Endodermal cell (in vitro differentiated cells): Measurements from ENCODE around the gene MAPK10. TPM values are rescaled to one million over a fixed set of nuclear protein-coding genes. Genes with fewer than 3 reads are reported as not detected.

Source experiments
- DNase-seq: peaks from one replicate; pipeline ENCODE4 v3.0.0-alpha.2; 2017
- H3K27ac ChIP-seq: 2 replicates; pipeline ENCODE4 v1.5.1; 2013; ENCODE audit warnings: mild to moderate bottlenecking, low read depth, low read length, moderate library complexity
- H3K27me3 ChIP-seq: 2 replicates; pipeline ENCODE4 v1.6.1; 2013; ENCODE audit warnings: mild to moderate bottlenecking, low read length, moderate library complexity; ENCODE audit not compliant: insufficient read depth, control insufficient read depth, poor library complexity, severe bottlenecking
- H3K36me3 ChIP-seq: 2 replicates; pipeline ENCODE4 v1.7.0; 2013; ENCODE audit warnings: mild to moderate bottlenecking, low read length, moderate library complexity; ENCODE audit not compliant: control insufficient read depth, insufficient read depth
- H3K4me1 ChIP-seq: one replicate; pipeline ENCODE4 v1.7.0; 2013; ENCODE audit warnings: low read length; ENCODE audit not compliant: control insufficient read depth, insufficient read depth
- H3K4me3 ChIP-seq: 2 replicates; pipeline ENCODE4 v1.5.1; 2013; ENCODE audit warnings: mild to moderate bottlenecking, low read length, moderate library complexity
- H3K9ac ChIP-seq: 2 replicates; pipeline ENCODE4 v1.6.1; 2013; ENCODE audit warnings: mild to moderate bottlenecking, low read length, moderate library complexity; ENCODE audit not compliant: poor library complexity, severe bottlenecking; ENCODE audit errors: extremely low read depth
- H3K9me3 ChIP-seq: 2 replicates; pipeline ENCODE4 v1.6.1; 2013; ENCODE audit warnings: mild to moderate bottlenecking, low read length, moderate library complexity; ENCODE audit not compliant: control insufficient read depth
- H3K27ac Mint-ChIP-seq: 2 replicates; pipeline ENCODE4 v1.8.0; 2020; ENCODE audit warnings: mixed read lengths
- H3K27me3 Mint-ChIP-seq: 2 replicates; pipeline ENCODE4 v1.8.0; 2021; ENCODE audit warnings: mild to moderate bottlenecking, mixed read lengths; ENCODE audit not compliant: insufficient read depth
- H3K36me3 Mint-ChIP-seq: 2 replicates; pipeline ENCODE4 v1.8.0; 2020; ENCODE audit warnings: low read depth, mixed read lengths
- H3K4me1 Mint-ChIP-seq: 2 replicates; pipeline ENCODE4 v1.8.0; 2020; ENCODE audit warnings: mixed read lengths
- H3K4me3 Mint-ChIP-seq: 2 replicates; pipeline ENCODE4 v1.8.0; 2020; ENCODE audit warnings: mild to moderate bottlenecking, moderate library complexity, mixed read lengths
- H3K9me3 Mint-ChIP-seq: 2 replicates; pipeline ENCODE4 v1.8.0; 2020; ENCODE audit warnings: mild to moderate bottlenecking, mixed read lengths
- CTCF ChIP-seq: fragments of 200-600 bp; sonication (generic); conservative IDR thresholded peaks from 2 replicates; pipeline ENCODE4 v1.5.0; 2021; ENCODE audit warnings: antibody characterized with exemption, mild to moderate bottlenecking
- WGBS, 2 experiments: methylation state at CpG; one replicate each; pipeline versions ENCODE4 v1.1.5 to v1.1.7; 2013; ENCODE audit warnings: missing lambda C conversion rate in 2 of 2, mixed read lengths in 1 of 2; ENCODE audit not compliant: insufficient coverage in 1 of 2, insufficient read length in 1 of 2; 5-methylcytosine and 5-hydroxymethylcytosine counted together
- total RNA-seq, 2 donors: library from RNA; stranded (reverse); fragmentation: NEBNext Ultra II Directional in 1 of 2; extraction: Animal tissue kit (Norgen Biotek cat#: 25700) in 1 of 2; gene quantifications; 2 replicates in 1 of 2; 3 replicates in 1 of 2; pipeline ENCODE4 v1.2.1, GENCODE V29; 2021

Gene MAPK10
- total RNA-seq, 2 donors from 2014 or later = 45.1 to 70.2 TPM

- DNase-seq = no peak
- Mint-ChIP-seq H3K36me3 (peaks cover 36% of the 10 kb centered on the region), H3K4me3 (no peak overlapping the region), H3K27me3 (no peaks in the 10 kb centered on the region), H3K27ac (no peak overlapping the region), H3K4me1 (peaks cover 19% of the 10 kb centered on the region), H3K9me3 (no peaks in the 10 kb centered on the region)
- peaks cover 10% of the 10 kb centered on the region for H3K9me3 ChIP-seq
- H3K4me1 ChIP-seq = no peaks in the 10 kb centered on the region
- H3K27me3 ChIP-seq = no peaks in the 10 kb centered on the region
- 98 to 100% methylated on average over 1 to 3 of the region's 4 CpGs for WGBS, 2 experiments
- H3K4me3 ChIP-seq = no peak overlapping the region
- TF ChIP-seq CTCF = no peak
- H3K27ac ChIP-seq = no peak overlapping the region
- H3K36me3 ChIP-seq = peaks cover 8% of the 10 kb centered on the region
- H3K9ac ChIP-seq = no peak overlapping the region
These were observed 40.4 kb upstream of the MAPK10 start for GRCh38 chr4:86400216-86400615.

DNA sequence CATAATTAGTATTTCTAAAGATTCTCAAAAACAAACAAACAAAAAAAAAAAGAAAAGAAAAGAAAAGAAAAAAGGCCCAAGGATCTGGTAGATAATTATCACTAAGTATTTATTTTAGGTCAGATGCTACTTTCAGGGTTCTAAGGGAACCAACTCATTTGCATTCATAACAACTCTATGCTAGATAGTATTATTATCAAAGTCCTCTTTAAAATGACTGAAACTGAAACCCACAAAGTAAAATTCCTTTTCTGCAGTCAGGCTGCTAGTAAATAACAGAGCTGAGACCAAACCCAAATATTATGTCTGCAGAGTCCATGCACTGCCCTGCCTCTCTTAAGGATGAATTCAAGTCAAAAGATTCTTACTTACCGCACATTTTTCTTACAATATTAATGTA lies 38.3 kb upstream of the MAPK10 start:
- no peak for TF ChIP-seq CTCF
- H3K9me3 ChIP-seq = peaks cover 10% of the 10 kb centered on the region
- H3K27ac ChIP-seq = no peak overlapping the region
- Mint-ChIP-seq H3K4me1 (peaks cover 6% of the 10 kb centered on the region), H3K36me3 (peaks cover 36% of the 10 kb centered on the region), H3K27me3 (no peaks in the 10 kb centered on the region), H3K9me3 (no peaks in the 10 kb centered on the region), H3K4me3 (no peak overlapping the region), H3K27ac (no peak overlapping the region)
- no peaks in the 10 kb centered on the region for H3K27me3 ChIP-seq
- H3K9ac ChIP-seq = no peak overlapping the region
- no peak for DNase-seq
- no peaks in the 10 kb centered on the region for H3K4me1 ChIP-seq
- no peak overlapping the region for H3K4me3 ChIP-seq
- H3K36me3 ChIP-seq = peaks cover 8% of the 10 kb centered on the region
- WGBS, 2 experiments = no CpG with 5 or more reads among the region's 1 CpG

DNA sequence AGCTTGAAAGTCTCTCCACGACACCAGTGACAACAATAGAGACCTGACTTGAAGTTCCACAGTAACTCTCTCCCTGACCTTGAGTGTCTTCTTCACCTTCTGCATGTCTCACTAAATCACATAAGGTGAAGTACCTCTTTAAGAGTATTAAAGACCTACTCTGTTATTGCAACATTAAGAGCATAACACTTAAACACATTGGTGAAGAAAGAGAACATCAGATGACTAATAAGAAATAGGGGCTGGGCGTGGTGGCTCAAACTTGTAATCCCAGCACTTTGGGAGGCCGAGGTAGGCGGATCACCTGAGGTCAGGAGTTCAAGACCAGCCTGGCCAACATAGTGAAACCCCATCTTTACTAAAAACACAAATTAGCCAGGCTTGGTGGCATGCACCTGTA lies 33.9 kb upstream of the MAPK10 start:
- no peak overlapping the region for H3K27ac ChIP-seq
- Mint-ChIP-seq H3K4me3 (no peak overlapping the region), H3K36me3 (peaks cover 24% of the 10 kb centered on the region), H3K27me3 (no peaks in the 10 kb centered on the region), H3K27ac (no peak overlapping the region), H3K4me1 (peaks cover 20% of the 10 kb centered on the region), H3K9me3 (no peaks in the 10 kb centered on the region)
- H3K27me3 ChIP-seq = no peaks in the 10 kb centered on the region
- H3K9ac ChIP-seq = no peak overlapping the region
- no peaks in the 10 kb centered on the region for H3K36me3 ChIP-seq
- peaks cover 8% of the 10 kb centered on the region for H3K4me1 ChIP-seq
- DNase-seq = no peak
- TF ChIP-seq CTCF = no peak
- 88 to 93% methylated on average over 4 of the region's 4 CpGs for WGBS, 2 experiments
- H3K4me3 ChIP-seq = no peak overlapping the region
- peaks cover 1% of the 10 kb centered on the region for H3K9me3 ChIP-seq
